Esophagus muscularis mucosa (tissue), 4 donors: ENCODE measurements around the gene ADSL. TPM values are rescaled to one million over a fixed set of nuclear protein-coding genes. Genes with fewer than 3 reads are reported as not detected.
"Not testable (repeated sequence)": the region's sequence is repeated elsewhere in the genome, so short reads cannot be mapped to it uniquely, and the experiment has no call there.

ENCODE experiments used
- DNase-seq: peaks from one replicate; pipeline ENCODE4 v3.0.0-alpha.2; 2017; ENCODE audit errors: extremely low spot score
- H3K27ac ChIP-seq, 4 donors: fragments of 200-600 bp; sonication (generic); replicated peaks in 1 of 4; 1 replicate in 3 of 4; 2 replicates in 1 of 4; pipeline ENCODE4 v1.5.1; 2016 to 2019; ENCODE audit warnings: mild to moderate bottlenecking in 1 of 4
- H3K27me3 ChIP-seq, 4 donors: fragments of 200-600 bp; sonication (generic); one replicate each; pipeline versions ENCODE4 v1.5.1 to v1.6.0; 2016 to 2019
- H3K36me3 ChIP-seq, 4 donors: fragments of 200-600 bp; sonication (generic); one replicate each; pipeline ENCODE4 v1.5.1; 2016 to 2019
- H3K4me1 ChIP-seq, 4 donors: fragments of 200-600 bp; sonication (generic); one replicate each; pipeline ENCODE4 v1.5.1; 2016 to 2019
- H3K4me3 ChIP-seq, 4 donors: fragments of 200-600 bp; sonication (generic); 1 replicate in 2 of 4; 2 replicates in 2 of 4; pipeline ENCODE4 v1.5.1; 2016 to 2019; ENCODE audit warnings: mild to moderate bottlenecking in 4 of 4, moderate library complexity in 1 of 4
- H3K9me3 ChIP-seq, 4 donors: fragments of 200-600 bp; sonication (generic); 1 replicate in 3 of 4; 2 replicates in 1 of 4; pipeline ENCODE4 v1.5.1; 2016 to 2019
- CTCF ChIP-seq, 3 experiments: fragments of 200-600 bp in 2 of 3; fragments of 450-650 bp in 1 of 3; sonication (generic) in 2 of 3; IDR thresholded peaks; one replicate each; pipeline ENCODE4 v1.5.1; 2017 to 2019; ENCODE audit warnings: antibody characterized with exemption in 3 of 3, mild to moderate bottlenecking in 2 of 3, moderate library complexity in 1 of 3
- EP300 ChIP-seq: sonication (generic); formaldehyde crosslinking; IDR thresholded peaks from one replicate; pipeline ENCODE4 v1.6.1; 2017; ENCODE audit warnings: antibody characterized with exemption
- POLR2A ChIP-seq: fragments of 450-650 bp; IDR thresholded peaks from one replicate; pipeline ENCODE4 v1.6.1; 2017; ENCODE audit warnings: antibody characterized with exemption, moderate library complexity, mild to moderate bottlenecking, low read depth
- POLR2AphosphoS5 ChIP-seq, 2 donors: sonication (generic); formaldehyde crosslinking; IDR thresholded peaks; one replicate each; pipeline ENCODE4 v1.6.1; 2017; ENCODE audit warnings: antibody characterized with exemption in 2 of 2
- WGBS: methylation state at CpG from one replicate; pipeline ENCODE4 v1.1.5; 2018; 5-methylcytosine and 5-hydroxymethylcytosine counted together
- intact Hi-C: fragments of 100-400 bp; cut with DNase I; formaldehyde crosslinking; loops from one replicate; pipeline ENCODE4 v1.15.1; 2023
- total RNA-seq, 4 donors: library from RNA; depleted of rRNA; stranded (reverse); fragments of >200 nt; gene quantifications; one replicate each; pipeline versions ENCODE4 v1.1.0 to v1.2.1, GENCODE V29; 2016

The ADSL gene
- total RNA-seq, 4 donors from 2014 or later = 58.7 to 91.1 (median 76.3) TPM

DNA sequence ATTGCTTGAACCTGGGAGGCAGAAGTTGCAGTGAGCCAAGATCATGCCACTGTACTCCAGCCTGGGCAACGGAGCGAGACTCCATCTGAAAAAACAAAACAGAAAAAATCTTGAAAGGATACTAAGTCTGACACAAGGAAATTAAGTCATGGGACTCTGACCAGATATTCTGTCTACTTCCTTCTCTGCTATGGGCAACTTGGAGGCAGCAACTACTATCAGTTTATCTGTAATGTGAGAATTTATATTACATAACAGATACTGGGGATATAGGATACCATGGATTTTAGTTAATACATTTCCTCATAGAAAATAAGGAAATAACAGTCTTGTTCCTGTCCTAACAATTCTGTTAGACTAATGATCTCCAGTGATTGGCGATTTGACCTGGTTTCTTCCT lies 22.5 kb downstream of the ADSL start:
- Histone ChIP-seq H3K27me3 (no peaks in the 10 kb centered on the region), H3K9me3 (no peaks in the 10 kb centered on the region), H3K27ac (no peak overlapping the region), H3K36me3 (peaks cover 35 to 49% (median 45%) of the 10 kb centered on the region in 4 donors), H3K4me3 (no peak overlapping the region), H3K4me1 (peaks cover 0 to 27% (median 20%) of the 10 kb centered on the region in 4 donors)
- 85% methylated on average over 3 of the region's 3 CpGs for WGBS
- TF ChIP-seq EP300 (no peak), POLR2AphosphoS5 (IDR thresholded peaks at IDR 0.05) (no peak), POLR2A (no peak), CTCF (IDR thresholded peaks at IDR 0.05) (no peak)
- no peak for DNase-seq
- intact Hi-C loops = no loop called here

DNA sequence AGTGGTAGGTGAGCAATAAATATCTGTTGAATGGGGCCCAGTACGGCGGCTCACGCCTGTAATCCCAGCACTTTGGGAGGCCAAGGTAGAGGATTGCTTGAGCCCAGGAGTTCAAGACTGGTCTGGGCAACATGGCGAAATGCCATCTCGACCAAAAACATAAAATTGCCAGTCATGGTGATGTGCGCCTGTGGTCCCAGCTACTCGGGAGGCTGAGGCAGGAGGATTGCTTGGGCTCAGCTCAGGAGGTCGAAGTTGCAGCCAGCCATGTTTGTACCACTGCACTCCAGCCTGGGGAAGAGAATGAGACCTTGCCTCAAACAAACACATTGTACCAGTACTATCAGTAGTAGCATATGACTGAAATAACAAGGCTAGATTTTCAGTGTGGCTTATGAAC lies 28.3 kb downstream of the ADSL start:
- Histone ChIP-seq H3K27ac (no peak overlapping the region), H3K4me3 (no peak overlapping the region), H3K36me3 (no peaks in the 10 kb centered on the region), H3K27me3 (no peaks in the 10 kb centered on the region), H3K4me1 (peaks cover 0 to 27% (median 20%) of the 10 kb centered on the region in 4 donors), H3K9me3 (no peaks in the 10 kb centered on the region)
- intact Hi-C loops = loop anchor here (10.0 kb wide), 1 partner anchor 260 kb away; the partner anchor contains the start of gene MRTFA
- WGBS = 96% methylated on average over 8 of the region's 8 CpGs
- no peak for TF ChIP-seq POLR2AphosphoS5 (IDR thresholded peaks at IDR 0.05)
- TF ChIP-seq CTCF (IDR thresholded peaks at IDR 0.05) = no peak
- TF ChIP-seq POLR2A = no peak
- DNase-seq = no peak

- H3K36me3 ChIP-seq = no peaks in the 10 kb centered on the region
- TF ChIP-seq POLR2AphosphoS5 (IDR thresholded peaks at IDR 0.05) (no peak), POLR2A (no peak), EP300 (no peak), CTCF (IDR thresholded peaks at IDR 0.05) (no peak)
- H3K4me3 ChIP-seq = no peak overlapping the region
- H3K27ac ChIP-seq = no peak overlapping the region
- intact Hi-C loops = loop anchor here (10.0 kb wide), 1 partner anchor 259 kb away; the partner anchor contains the start of gene MRTFA
- WGBS = 85% methylated on average over 5 of the region's 5 CpGs
- no peaks in the 10 kb centered on the region for H3K27me3 ChIP-seq
- peaks cover 0 to 21% (median 17%) of the 10 kb centered on the region in 4 donors for H3K4me1 ChIP-seq
- no peaks in the 10 kb centered on the region for H3K9me3 ChIP-seq
- DNase-seq = no peak
These were observed 29.8 kb downstream of the ADSL start for GRCh38 chr22:40376149-40376548.

DNA sequence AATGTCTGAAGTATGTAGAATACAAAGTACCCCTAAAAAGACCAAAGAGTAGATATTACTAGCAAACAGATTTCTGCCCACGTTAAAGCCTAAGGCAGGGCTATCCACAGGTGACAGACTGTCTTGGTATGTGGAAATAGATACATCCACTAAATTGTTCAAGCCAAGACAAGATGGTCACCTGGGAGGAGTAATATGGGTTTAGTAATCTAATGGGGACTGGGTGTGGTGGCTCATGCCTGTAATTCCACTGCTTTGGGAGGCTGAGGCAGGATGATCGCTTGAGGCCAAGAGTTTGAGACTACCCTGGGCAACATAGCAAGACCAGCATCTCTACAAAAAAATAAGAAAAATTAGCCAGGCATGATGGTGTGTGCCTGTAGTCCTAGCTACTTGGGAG lies 31.6 kb downstream of the ADSL start:
- TF ChIP-seq POLR2A = no peak
- TF ChIP-seq CTCF (IDR thresholded peaks at IDR 0.05) = no peak
- TF ChIP-seq POLR2AphosphoS5 (IDR thresholded peaks at IDR 0.05) = no peak
- TF ChIP-seq EP300 = no peak
- intact Hi-C loops = loop anchor here (10.0 kb wide), 1 partner anchor 257 kb away; the partner anchor contains the start of gene MRTFA
- WGBS = 96% methylated on average over 2 of the region's 2 CpGs
- no peak overlapping the region for H3K4me3 ChIP-seq
- H3K9me3 ChIP-seq = no peaks in the 10 kb centered on the region
- no peaks in the 10 kb centered on the region for H3K36me3 ChIP-seq
- H3K27ac ChIP-seq = no peak overlapping the region
- no peaks in the 10 kb centered on the region for H3K27me3 ChIP-seq
- no peak for DNase-seq
- peaks cover 0 to 3% (median 2%) of the 10 kb centered on the region in 4 donors for H3K4me1 ChIP-seq

DNA sequence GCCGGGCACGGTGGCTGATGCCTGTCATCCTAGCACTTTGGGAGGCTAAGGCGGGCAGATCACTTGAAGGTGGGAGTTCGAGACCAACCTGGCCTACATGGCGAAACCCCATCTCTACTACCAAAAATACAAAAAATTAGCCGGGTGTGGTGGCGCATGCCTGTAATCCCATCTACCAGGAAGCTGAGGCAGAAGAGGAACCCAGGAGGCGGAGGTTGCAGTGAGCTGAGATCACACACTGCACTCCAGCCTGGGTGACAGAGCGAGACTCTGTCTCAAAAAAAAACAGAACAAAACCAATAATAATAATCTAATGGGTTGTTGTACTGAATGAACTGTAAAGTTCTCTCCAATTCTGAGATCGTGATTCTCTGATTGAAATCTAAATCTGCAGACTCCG lies 32.1 kb downstream of the ADSL start:
- DNase-seq = not testable (repeated sequence)
- WGBS = 91% methylated on average over 10 of the region's 11 CpGs
- intact Hi-C loops = loop anchor here (10.0 kb wide), 1 partner anchor 256 kb away; the partner anchor contains the start of gene MRTFA

More for the DNA sequence above, 32.1 kb downstream of the ADSL start:
- H3K36me3 ChIP-seq, H3K27ac ChIP-seq, H3K9me3 ChIP-seq, H3K27me3 ChIP-seq, H3K4me3 ChIP-seq, H3K4me1 ChIP-seq: not testable (repeated sequence)
